CD4-positive, alpha-beta memory T cell (primary cell): ENCODE data around the gene DRAXIN. TPM values are rescaled to one million over a fixed set of nuclear protein-coding genes. Genes with fewer than 3 reads are reported as not detected.
A peak's percentile ranks its signal among the peaks of the same experiment; 100 is the strongest.

Experiments
- CTCF ChIA-PET: fragments of 350-600 bp; sonication (Branson Sonifier 250); formaldehyde crosslinking; loops from one replicate; lab custom pipeline; 2021; ENCODE audit warnings: inconsistent platforms; ENCODE audit not compliant: partially characterized antibody; lab: Charles Lee
- POLR2A ChIA-PET: fragments of 350-600 bp; sonication (Branson Sonifier 250); formaldehyde crosslinking; loops from one replicate; lab custom pipeline; 2021; ENCODE audit not compliant: partially characterized antibody; lab: Charles Lee
- DNase-seq, 5 donors: peaks; one replicate each; pipeline versions ENCODE4 v3.0.0 to v3.0.0-alpha.2; 2020 to 2022; ENCODE audit warnings: mixed read lengths in 1 of 5
- H3K27ac ChIP-seq: one replicate; pipeline ENCODE4 v1.7.0; 2013; ENCODE audit warnings: low read depth, low read length
- H3K27me3 ChIP-seq: 2 replicates; pipeline ENCODE4 v1.7.0; 2013; ENCODE audit warnings: mild to moderate bottlenecking, low read length, moderate library complexity; ENCODE audit not compliant: insufficient read depth
- H3K36me3 ChIP-seq: 2 replicates; pipeline ENCODE4 v1.7.0; 2013; ENCODE audit warnings: mild to moderate bottlenecking, low read length, moderate library complexity; ENCODE audit not compliant: insufficient read depth
- H3K4me1 ChIP-seq: 2 replicates; pipeline ENCODE4 v1.7.0; 2013; ENCODE audit warnings: mild to moderate bottlenecking, low read length, moderate library complexity; ENCODE audit not compliant: insufficient read depth
- H3K4me3 ChIP-seq, 2 donors: one replicate each; pipeline ENCODE4 v1.7.0; 2013; ENCODE audit warnings: low read length in 2 of 2, mild to moderate bottlenecking in 1 of 2
- H3K9me3 ChIP-seq, 2 donors: one replicate each; pipeline ENCODE4 v1.7.0; 2013; ENCODE audit warnings: low read length in 2 of 2, control low read depth in 1 of 2; ENCODE audit not compliant: control insufficient read depth in 1 of 2
- H3K27ac Mint-ChIP-seq, 7 donors: one replicate each; pipeline ENCODE4 v1.8.0; 2020 to 2021; ENCODE audit warnings: mixed read lengths in 7 of 7, mild to moderate bottlenecking in 6 of 7, inconsistent platforms in 3 of 7, moderate library complexity in 3 of 7
- H3K27me3 Mint-ChIP-seq, 2 donors: one replicate each; pipeline ENCODE4 v1.8.0; 2020 to 2021; ENCODE audit warnings: mixed read lengths in 2 of 2
- H3K36me3 Mint-ChIP-seq, 2 donors: one replicate each; pipeline ENCODE4 v1.8.0; 2020 to 2021; ENCODE audit warnings: mixed read lengths in 2 of 2, inconsistent platforms in 1 of 2, mild to moderate bottlenecking in 1 of 2
- H3K4me1 Mint-ChIP-seq, 4 donors: one replicate each; pipeline ENCODE4 v1.8.0; 2020 to 2021; ENCODE audit warnings: mixed read lengths in 4 of 4, mild to moderate bottlenecking in 1 of 4
- H3K4me3 Mint-ChIP-seq, 8 donors: one replicate each; pipeline ENCODE4 v1.8.0; 2020 to 2021; ENCODE audit warnings: mixed read lengths in 8 of 8, mild to moderate bottlenecking in 7 of 8, moderate library complexity in 6 of 8, inconsistent platforms in 3 of 8
- H3K9me3 Mint-ChIP-seq, 8 donors: one replicate each; pipeline ENCODE4 v1.8.0; 2020 to 2021; ENCODE audit warnings: mixed read lengths in 8 of 8, mild to moderate bottlenecking in 5 of 8, inconsistent platforms in 3 of 8, moderate library complexity in 1 of 8
- intact Hi-C: fragments of 100-400 bp; cut with micrococcal nuclease; formaldehyde crosslinking; loops from one replicate; pipeline ENCODE4 v1.15.1; 2023
- polyA plus RNA-seq, 2 donors: library from polyadenylated mRNA; unstranded; fragments of 300-500 nt; fragmentation: Illumina TruSeq; gene quantifications; one replicate each; pipeline ENCODE4 v1.2.3, GENCODE V29; 2021
- total RNA-seq, 2 experiments: library from RNA; stranded (reverse); gene quantifications; one replicate each; pipeline ENCODE4 v1.2.3, GENCODE V29; 2021

The DRAXIN gene
- total and polyA plus RNA-seq, 4 experiments from 2014 or later, result 0.07 to 0.23 (median 0.17) TPM; not detected in 1

DNA sequence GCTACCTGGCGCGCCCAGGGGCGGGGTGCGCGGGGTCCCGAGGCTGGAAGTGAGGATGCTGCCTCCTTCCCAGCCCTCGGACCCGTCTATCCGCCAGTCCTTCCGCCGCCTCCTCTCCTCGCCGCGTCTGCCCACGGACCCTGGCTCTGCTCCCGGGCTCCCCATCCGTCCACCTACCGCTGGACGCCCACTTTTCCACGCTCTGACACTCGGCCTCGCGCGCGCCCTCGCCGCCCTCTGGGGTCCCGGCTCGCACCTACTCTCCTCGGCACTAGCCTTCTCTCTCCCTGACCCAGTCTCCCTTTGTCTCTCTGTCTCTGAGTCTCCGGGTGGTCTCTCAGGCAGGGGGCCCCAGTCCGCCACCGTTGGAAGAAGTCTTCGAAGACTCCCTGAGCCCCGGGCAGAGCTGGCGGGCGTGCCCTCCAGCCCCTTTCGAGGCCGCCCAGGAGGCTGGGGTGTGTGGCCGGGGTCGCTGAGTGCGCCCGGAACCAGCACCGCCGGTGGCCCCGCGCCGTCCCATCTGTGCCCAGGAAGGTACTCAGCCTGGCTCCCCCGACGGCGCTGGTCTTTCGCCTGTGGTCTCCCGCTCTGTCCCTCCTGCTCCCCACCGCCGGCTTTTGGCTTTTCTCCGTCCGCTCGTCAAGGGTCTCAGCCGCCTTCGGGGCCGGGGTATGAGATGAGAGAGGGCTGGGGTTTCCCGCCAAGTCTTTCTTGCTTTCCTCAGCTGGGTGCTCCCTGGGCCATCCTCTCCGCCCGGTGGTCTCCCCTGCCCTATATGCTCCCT lies 610 bp downstream of the DRAXIN start:
- no peaks in the 10 kb centered on the region for H3K36me3 ChIP-seq
- ChIA-PET POLR2A (interaction anchor here (1.9 kb wide), 1 partner anchor 10 kb away, joined by 8 read pairs; no protein-coding TSS in a partner anchor), CTCF (no interaction called here)
- H3K9me3 Mint-ChIP-seq, result peaks cover 0 to 2% (median 0%) of the 10 kb centered on the region in 8 donors
- DNase-seq, result no peak
- no peaks in the 10 kb centered on the region for H3K36me3 Mint-ChIP-seq
- peaks cover 27% of the 10 kb centered on the region for H3K4me1 ChIP-seq
- no peaks in the 10 kb centered on the region for H3K9me3 ChIP-seq
- H3K27me3 Mint-ChIP-seq, result peaks cover 29 to 36% of the 10 kb centered on the region in 2 donors
- H3K27ac ChIP-seq, result no peak overlapping the region
- no peak overlapping the region for H3K4me3 ChIP-seq
- intact Hi-C loops, result no loop called here
- H3K4me1 Mint-ChIP-seq, result peaks cover 15 to 31% (median 25%) of the 10 kb centered on the region in 4 donors
- peak overlapping the region in 7 of 8 donors; percentile 19 to 84 (median 69) for H3K4me3 Mint-ChIP-seq
- H3K27ac Mint-ChIP-seq, result peak overlapping the region in 1 of 7 donors; percentile 85
- no peaks in the 10 kb centered on the region for H3K27me3 ChIP-seq

DNA sequence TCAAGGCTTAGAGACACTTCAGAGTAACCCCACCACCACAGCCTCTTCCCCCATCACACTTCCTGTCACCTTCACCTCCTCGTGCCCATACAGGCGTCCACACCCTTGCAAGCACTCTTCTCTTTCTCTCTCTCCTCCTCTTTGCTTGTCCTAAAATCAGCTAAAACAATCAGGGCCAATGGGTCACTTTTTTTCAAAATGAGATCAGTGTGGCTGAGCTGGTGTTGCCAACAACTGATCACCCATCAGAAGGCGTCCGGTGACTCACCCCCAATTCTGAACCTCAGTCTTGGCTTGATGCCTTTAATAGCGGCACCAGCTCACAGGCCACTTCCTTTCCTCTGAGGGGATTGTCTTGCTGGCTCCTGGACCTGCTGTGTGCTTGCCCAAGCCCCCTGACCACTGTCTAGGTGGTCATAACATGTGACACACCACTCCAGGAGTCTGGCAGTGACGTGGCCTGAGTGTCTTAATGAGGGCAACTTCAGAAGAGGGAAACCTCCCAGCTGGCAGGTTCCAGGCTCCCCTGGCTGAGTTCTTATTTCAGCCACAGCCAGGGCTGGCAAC lies 1.6 kb downstream of the DRAXIN start:
- ChIA-PET CTCF (interaction anchor here (0.9 to 1.6 kb wide), 2 partner anchors 29 to 47 kb away, joined by 3 to 6 read pairs; partner anchors contain the start of gene FBXO6), POLR2A (interaction anchor here (1.2 to 1.9 kb wide), 2 partner anchors 11 to 29 kb away, joined by 3 to 8 read pairs; no protein-coding TSS in a partner anchor)
- Mint-ChIP-seq H3K4me3 (peak overlapping the region in 7 of 8 donors; percentile 19 to 84 (median 67)), H3K4me1 (peaks cover 15 to 31% (median 25%) of the 10 kb centered on the region in 4 donors), H3K36me3 (no peaks in the 10 kb centered on the region), H3K27me3 (peaks cover 26 to 31% of the 10 kb centered on the region in 2 donors), H3K9me3 (peaks cover 0 to 2% (median 0%) of the 10 kb centered on the region in 8 donors), H3K27ac (peak overlapping the region in 1 of 7 donors; percentile 75)
- Histone ChIP-seq H3K27ac (no peak overlapping the region), H3K4me1 (peaks cover 32% of the 10 kb centered on the region), H3K36me3 (no peaks in the 10 kb centered on the region), H3K27me3 (no peaks in the 10 kb centered on the region), H3K4me3 (no peak overlapping the region), H3K9me3 (no peaks in the 10 kb centered on the region)
- DNase-seq, result peak; percentile 15 to 62 (median 33)
- intact Hi-C loops, result no loop called here

DNA sequence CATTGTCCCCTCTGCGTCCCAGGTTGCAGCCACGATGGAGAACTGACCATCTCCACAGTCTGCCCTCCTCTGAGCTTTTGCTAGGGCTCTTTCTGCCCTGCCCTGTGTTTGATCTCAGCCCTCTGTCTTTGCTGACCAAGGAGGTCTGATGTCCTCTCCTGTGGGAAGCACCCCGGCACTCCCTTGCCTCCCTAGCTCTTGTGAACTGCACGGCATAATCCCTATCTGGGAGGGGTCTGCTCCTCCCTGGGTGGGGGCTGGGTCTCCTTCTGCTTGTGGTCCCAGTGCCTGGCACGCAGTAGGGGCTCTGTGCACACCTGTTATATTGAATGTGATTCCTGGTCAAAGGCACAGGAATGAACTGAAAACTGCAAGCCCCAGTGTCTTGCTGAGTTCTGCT lies 2.4 kb downstream of the DRAXIN start:
- Histone ChIP-seq H3K4me3 (no peak overlapping the region), H3K27me3 (no peaks in the 10 kb centered on the region), H3K9me3 (no peaks in the 10 kb centered on the region), H3K27ac (no peak overlapping the region), H3K36me3 (no peaks in the 10 kb centered on the region), H3K4me1 (peaks cover 32% of the 10 kb centered on the region)
- CTCF ChIA-PET, result interaction anchor here (0.6 to 1.6 kb wide), 3 partner anchors 17 to 288 kb away, joined by 3 to 6 read pairs (median 3); partner anchors contain the start of gene FBXO6
- H3K4me3 Mint-ChIP-seq, result peak overlapping the region in 3 of 8 donors; percentile 18 to 81 (median 61)
- peaks cover 0 to 2% (median 0%) of the 10 kb centered on the region in 8 donors for H3K9me3 Mint-ChIP-seq
- peaks cover 15 to 31% (median 25%) of the 10 kb centered on the region in 4 donors for H3K4me1 Mint-ChIP-seq
- no peak for DNase-seq
- no peaks in the 10 kb centered on the region for H3K36me3 Mint-ChIP-seq
- H3K27me3 Mint-ChIP-seq, result peaks cover 30% of the 10 kb centered on the region in 2 donors
- H3K27ac Mint-ChIP-seq, result peak overlapping the region in 2 of 7 donors; percentile 52 to 77
- intact Hi-C loops, result no loop called here
- POLR2A ChIA-PET, result interaction anchor here (1.2 to 1.9 kb wide), 2 partner anchors 12 to 29 kb away, joined by 3 to 8 read pairs; no protein-coding TSS in a partner anchor

GRCh38 chr1:11695861-11696260 lies 4.4 kb downstream of the DRAXIN start:
- no peaks in the 10 kb centered on the region for H3K9me3 ChIP-seq
- intact Hi-C loops, result no loop called here
- H3K27me3 ChIP-seq, result no peaks in the 10 kb centered on the region
- Mint-ChIP-seq H3K4me1 (peaks cover 10 to 24% (median 17%) of the 10 kb centered on the region in 4 donors), H3K9me3 (no peaks in the 10 kb centered on the region), H3K27me3 (peaks cover 22 to 23% of the 10 kb centered on the region in 2 donors), H3K4me3 (no peak overlapping the region), H3K27ac (no peak overlapping the region), H3K36me3 (no peaks in the 10 kb centered on the region)
- no peak overlapping the region for H3K27ac ChIP-seq
- H3K4me1 ChIP-seq, result peaks cover 24% of the 10 kb centered on the region
- H3K36me3 ChIP-seq, result no peaks in the 10 kb centered on the region
- ChIA-PET POLR2A (interaction anchor here (1.4 to 1.7 kb wide), 2 partner anchors 10 to 31 kb away, joined by 4 to 7 read pairs; partner anchors contain the start of gene FBXO6), CTCF (interaction anchor here (1.5 kb wide), 1 partner anchor 54 kb away, joined by 3 read pairs; no protein-coding TSS in a partner anchor)
- no peak for DNase-seq
- H3K4me3 ChIP-seq, result no peak overlapping the region

DNA sequence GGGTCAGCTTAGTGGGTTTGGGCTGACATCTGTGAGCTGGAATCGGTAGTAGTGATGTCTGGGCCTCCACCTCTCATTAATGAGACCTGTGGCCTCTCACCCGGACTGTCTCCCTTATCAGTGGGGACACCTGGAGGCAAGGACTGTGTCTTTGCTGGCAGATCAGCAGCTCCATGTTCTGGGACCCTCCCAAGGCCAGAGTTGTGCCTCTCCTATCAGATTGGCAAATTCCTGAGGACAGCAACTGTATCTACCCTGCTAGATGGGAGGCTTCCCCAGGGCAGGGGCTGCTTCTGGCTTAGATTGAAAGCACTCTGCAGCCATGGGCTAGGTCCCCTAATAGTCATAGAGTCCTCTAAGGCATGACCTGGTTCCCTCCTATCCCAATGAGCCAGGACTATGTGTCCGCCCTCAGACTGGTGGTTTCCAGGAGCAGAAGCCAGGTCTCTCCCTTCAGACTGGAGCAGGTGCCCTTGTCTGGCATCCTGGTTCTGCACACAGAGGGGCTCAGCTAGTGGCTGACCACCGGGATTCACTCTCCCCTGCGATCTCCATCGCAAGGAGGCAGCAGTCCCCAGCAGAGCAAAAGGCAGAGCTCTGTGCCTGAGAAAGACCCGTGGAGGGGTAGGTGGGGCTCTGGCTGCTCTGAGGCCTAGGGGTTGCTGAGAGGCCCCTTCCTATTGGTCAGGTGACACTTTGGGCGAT lies 5.8 kb downstream of the DRAXIN start:
- CTCF ChIA-PET, result interaction anchor here (1.0 to 1.6 kb wide), 2 partner anchors 11 to 33 kb away, joined by 5 read pairs; no protein-coding TSS in a partner anchor
- H3K36me3 ChIP-seq, result no peaks in the 10 kb centered on the region
- no peak overlapping the region for H3K27ac Mint-ChIP-seq

DNA sequence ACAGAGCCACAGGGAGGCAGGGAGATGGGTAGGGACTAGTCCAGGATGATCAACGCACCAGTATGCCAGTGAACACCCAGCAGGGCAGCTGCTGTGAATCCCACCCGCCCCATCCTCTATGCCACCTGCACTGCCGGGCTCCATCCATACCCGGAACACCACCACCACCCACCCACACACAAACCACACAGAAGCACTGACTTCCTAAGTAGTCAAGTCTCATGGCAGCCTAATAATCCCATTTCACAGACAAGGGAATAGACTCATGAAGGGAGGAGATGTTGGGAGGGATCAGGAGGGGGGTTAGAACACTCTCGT lies 6.3 kb downstream of the DRAXIN start:
- H3K9me3 ChIP-seq, result no peaks in the 10 kb centered on the region
- Mint-ChIP-seq H3K4me3 (no peak overlapping the region), H3K36me3 (no peaks in the 10 kb centered on the region), H3K4me1 (peaks cover 5 to 13% (median 8%) of the 10 kb centered on the region in 4 donors), H3K27me3 (peaks cover 16 to 19% of the 10 kb centered on the region in 2 donors), H3K27ac (peak overlapping the region in 1 of 7 donors; percentile 42), H3K9me3 (no peaks in the 10 kb centered on the region)
- no peak for DNase-seq
- H3K27me3 ChIP-seq, result no peaks in the 10 kb centered on the region
- H3K36me3 ChIP-seq, result no peaks in the 10 kb centered on the region
- ChIA-PET CTCF (interaction anchor here (1.6 kb wide), 1 partner anchor 11 kb away, joined by 5 read pairs; no protein-coding TSS in a partner anchor), POLR2A (no interaction called here)
- intact Hi-C loops, result no loop called here
- H3K4me1 ChIP-seq, result peaks cover 12% of the 10 kb centered on the region
- no peak overlapping the region for H3K27ac ChIP-seq
- no peak overlapping the region for H3K4me3 ChIP-seq

More for the DNA sequence above, 5.8 kb downstream of the DRAXIN start:
- Histone ChIP-seq H3K27me3 (no peaks in the 10 kb centered on the region), H3K4me1 (peaks cover 17% of the 10 kb centered on the region), H3K4me3 (no peak overlapping the region), H3K27ac (no peak overlapping the region), H3K9me3 (no peaks in the 10 kb centered on the region)
- H3K4me1 Mint-ChIP-seq, result peaks cover 8 to 18% (median 13%) of the 10 kb centered on the region in 4 donors
- peaks cover 19 to 21% of the 10 kb centered on the region in 2 donors for H3K27me3 Mint-ChIP-seq
- POLR2A ChIA-PET, result no interaction called here
- no peaks in the 10 kb centered on the region for H3K9me3 Mint-ChIP-seq
- no peak overlapping the region for H3K4me3 Mint-ChIP-seq
- intact Hi-C loops, result no loop called here
- H3K36me3 Mint-ChIP-seq, result no peaks in the 10 kb centered on the region
- DNase-seq, result no peak
